Peyer's patch (tissue), 4 donors: ENCODE measurements around the gene UFC1. TPM values are rescaled to one million over a fixed set of nuclear protein-coding genes. Genes with fewer than 3 reads are reported as not detected.
A peak's percentile ranks its signal among the peaks of the same experiment; 100 is the strongest.

ENCODE experiments used
- DNase-seq, 3 donors: peaks; one replicate each; pipeline ENCODE4 v3.0.0-alpha.2; 2017 to 2019
- H3K27ac ChIP-seq, 4 donors: fragments of 200-600 bp; sonication (generic); one replicate each; pipeline ENCODE4 v1.5.1; 2016 to 2019
- H3K27me3 ChIP-seq, 2 donors: fragments of 200-600 bp; sonication (generic); one replicate each; pipeline ENCODE4 v1.5.1; 2019
- H3K36me3 ChIP-seq, 3 donors: fragments of 200-600 bp; sonication (generic); one replicate each; pipeline ENCODE4 v1.5.1; 2016 to 2019
- H3K4me1 ChIP-seq, 4 donors: fragments of 200-600 bp; sonication (generic); one replicate each; pipeline ENCODE4 v1.5.1; 2016 to 2019
- H3K4me3 ChIP-seq, 4 donors: fragments of 200-600 bp; sonication (generic); 1 replicate in 3 of 4; 2 replicates in 1 of 4; pipeline ENCODE4 v1.5.1; 2016 to 2019; ENCODE audit warnings: mild to moderate bottlenecking in 1 of 4
- H3K9me3 ChIP-seq, 4 donors: fragments of 200-600 bp; sonication (generic); one replicate each; pipeline ENCODE4 v1.5.1; 2016 to 2019; ENCODE audit warnings: mild to moderate bottlenecking in 1 of 4
- POLR2A ChIP-seq, 2 donors: fragments of 450-650 bp; IDR thresholded peaks; one replicate each; pipeline ENCODE4 v1.5.1; 2017; ENCODE audit warnings: antibody characterized with exemption in 2 of 2, mild to moderate bottlenecking in 2 of 2, moderate library complexity in 2 of 2
- total RNA-seq, 4 donors: library from RNA; depleted of rRNA; stranded (reverse); fragments of >200 nt; gene quantifications; one replicate each; pipeline ENCODE4 v1.1.0, GENCODE V29; 2016
- TF ChIP-seq, protein P1 (sequence below), 6 experiments: fragments of 450-650 bp in 4 of 6; fragments of 200-600 bp in 2 of 6; sonication (generic) in 1 of 6; IDR thresholded peaks; one replicate each; pipeline ENCODE4 v1.5.1; 2017 to 2019; ENCODE audit warnings: antibody characterized with exemption in 6 of 6, mild to moderate bottlenecking in 3 of 6, moderate library complexity in 1 of 6

Gene UFC1
- total RNA-seq, 4 donors from 2014 or later: 36.9 to 82.5 (median 61.7) TPM

- no peak for DNase-seq
- Histone ChIP-seq H3K36me3 (peaks cover 0 to 36% (median 0%) of the 10 kb centered on the region in 3 donors), H3K4me3 (no peak overlapping the region), H3K4me1 (peaks cover 0 to 56% (median 12%) of the 10 kb centered on the region in 4 donors), H3K27me3 (no peaks in the 10 kb centered on the region), H3K27ac (no peak overlapping the region), H3K9me3 (no peaks in the 10 kb centered on the region)
- TF ChIP-seq POLR2A (IDR thresholded peaks at IDR 0.05): no peak
- TF ChIP-seq, protein P1, sequence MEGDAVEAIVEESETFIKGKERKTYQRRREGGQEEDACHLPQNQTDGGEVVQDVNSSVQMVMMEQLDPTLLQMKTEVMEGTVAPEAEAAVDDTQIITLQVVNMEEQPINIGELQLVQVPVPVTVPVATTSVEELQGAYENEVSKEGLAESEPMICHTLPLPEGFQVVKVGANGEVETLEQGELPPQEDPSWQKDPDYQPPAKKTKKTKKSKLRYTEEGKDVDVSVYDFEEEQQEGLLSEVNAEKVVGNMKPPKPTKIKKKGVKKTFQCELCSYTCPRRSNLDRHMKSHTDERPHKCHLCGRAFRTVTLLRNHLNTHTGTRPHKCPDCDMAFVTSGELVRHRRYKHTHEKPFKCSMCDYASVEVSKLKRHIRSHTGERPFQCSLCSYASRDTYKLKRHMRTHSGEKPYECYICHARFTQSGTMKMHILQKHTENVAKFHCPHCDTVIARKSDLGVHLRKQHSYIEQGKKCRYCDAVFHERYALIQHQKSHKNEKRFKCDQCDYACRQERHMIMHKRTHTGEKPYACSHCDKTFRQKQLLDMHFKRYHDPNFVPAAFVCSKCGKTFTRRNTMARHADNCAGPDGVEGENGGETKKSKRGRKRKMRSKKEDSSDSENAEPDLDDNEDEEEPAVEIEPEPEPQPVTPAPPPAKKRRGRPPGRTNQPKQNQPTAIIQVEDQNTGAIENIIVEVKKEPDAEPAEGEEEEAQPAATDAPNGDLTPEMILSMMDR (IDR thresholded peaks at IDR 0.05): no peak
Measured at GRCh38 chr1:161162806-161163205, 9.0 kb downstream of the UFC1 start.

- peaks cover 0 to 36% (median 0%) of the 10 kb centered on the region in 3 donors for H3K36me3 ChIP-seq
Measured at GRCh38 chr1:161163793-161164192, 10.0 kb downstream of the UFC1 start.

DNA sequence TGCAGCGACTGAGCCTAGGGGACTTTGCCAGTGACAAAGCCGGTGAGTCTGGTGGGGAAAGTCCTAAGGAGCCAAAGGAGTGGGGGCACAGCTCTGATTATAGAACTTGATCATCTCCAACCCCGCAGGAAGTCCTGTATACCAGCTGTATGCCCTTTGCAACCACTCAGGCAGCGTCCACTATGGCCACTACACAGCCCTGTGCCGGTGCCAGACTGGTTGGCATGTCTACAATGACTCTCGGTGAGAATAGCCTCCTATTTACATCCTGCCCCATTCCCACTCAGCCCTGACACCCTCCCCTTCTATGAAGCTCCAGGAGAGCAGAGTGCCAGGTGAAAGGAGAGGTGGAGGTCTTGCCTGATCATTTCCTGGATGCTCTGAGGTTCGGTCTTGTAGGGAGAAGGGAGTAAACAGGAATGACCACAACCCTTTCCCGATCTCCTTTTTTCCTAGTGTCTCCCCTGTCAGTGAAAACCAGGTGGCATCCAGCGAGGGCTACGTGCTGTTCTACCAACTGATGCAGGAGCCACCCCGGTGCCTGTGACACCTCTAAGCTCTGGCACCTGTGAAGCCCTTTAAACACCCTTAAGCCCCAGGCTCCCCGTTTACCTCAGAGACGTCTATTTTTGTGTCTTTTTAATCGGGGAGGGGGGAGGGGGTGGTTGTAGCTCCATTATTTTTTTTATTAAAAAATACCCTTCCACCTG lies 11.3 kb downstream of the UFC1 start:
- no peak for DNase-seq
- peaks cover 0 to 45% (median 0%) of the 10 kb centered on the region in 3 donors for H3K36me3 ChIP-seq
- H3K4me3 ChIP-seq: peak overlapping the region; percentile 66 to 84 (median 74)
- H3K4me1 ChIP-seq: peaks cover 0 to 48% (median 10%) of the 10 kb centered on the region in 4 donors
- H3K9me3 ChIP-seq: no peaks in the 10 kb centered on the region
- no peak for TF ChIP-seq POLR2A (IDR thresholded peaks at IDR 0.05)
- TF ChIP-seq, protein P1 (IDR thresholded peaks at IDR 0.05): no peak
- H3K27ac ChIP-seq: peak overlapping the region; percentile 70 to 89 (median 85)
- H3K27me3 ChIP-seq: no peaks in the 10 kb centered on the region

More at GRCh38 chr1:161163793-161164192, 10.0 kb downstream of the UFC1 start:
- H3K27ac ChIP-seq: no peak overlapping the region
- H3K27me3 ChIP-seq: no peaks in the 10 kb centered on the region
- DNase-seq: no peak
- no peak for TF ChIP-seq POLR2A (IDR thresholded peaks at IDR 0.05)
- TF ChIP-seq, protein P1 (IDR thresholded peaks at IDR 0.05): no peak
- no peaks in the 10 kb centered on the region for H3K9me3 ChIP-seq
- H3K4me3 ChIP-seq: no peak overlapping the region
- peaks cover 0 to 52% (median 12%) of the 10 kb centered on the region in 4 donors for H3K4me1 ChIP-seq

GRCh38 chr1:161165742-161166668 lies 12.2 kb downstream of the UFC1 start, which contains the start of gene PPOX:
Gene PPOX (plus strand): TSS chr1:161166426. CDS start chr1:161166848, 422 bp downstream.
- Histone ChIP-seq H3K4me1 (peaks cover 0 to 39% (median 8%) of the 10 kb centered on the region in 4 donors), H3K27ac (peak within 1 kb of the TSS; percentile 70 to 89 (median 85)), H3K27me3 (no peaks in the 10 kb centered on the region), H3K36me3 (peaks cover 0 to 50% (median 0%) of the 10 kb centered on the region in 3 donors), H3K4me3 (peak within 1 kb of the TSS; percentile 66 to 84 (median 74)), H3K9me3 (no peaks in the 10 kb centered on the region)
- TF ChIP-seq POLR2A (IDR thresholded peaks at IDR 0.05): peak; percentile 35 to 54
- TF ChIP-seq, protein P1 (IDR thresholded peaks at IDR 0.05): peak in 5 of 6 experiments; percentile 30 to 50 (median 45)
- DNase-seq: peak; percentile 95 to 98 (median 97)
